ENCODE data around the gene HIBADH.

Gene HIBADH

DNA sequence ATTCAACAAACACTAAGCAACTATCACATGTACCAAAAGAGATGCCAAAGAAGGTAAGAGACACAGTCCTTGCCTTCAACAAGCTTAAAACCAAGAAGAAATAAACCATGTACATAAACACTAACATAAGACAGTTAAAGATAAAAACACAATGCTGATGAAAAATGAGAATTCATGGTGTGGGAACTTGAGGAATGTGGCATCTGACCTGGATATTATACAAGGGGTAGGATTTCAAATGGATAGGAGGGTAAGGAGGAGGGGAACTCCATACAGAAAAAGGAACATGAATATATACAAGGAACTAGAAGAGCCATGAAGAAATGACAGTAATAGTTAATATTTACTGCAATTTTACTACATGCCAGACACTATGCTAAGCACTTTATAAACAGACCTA, 11.0 kb downstream of the HIBADH start:
- H3K27ac ChIP-seq (replicated peaks): no peak overlapping the region
- TF ChIP-seq SPI1 (IDR thresholded peaks at IDR 0.05; ENCODE audit: borderline replicate concordance, low read depth): no peak
- TF ChIP-seq, protein P1, sequence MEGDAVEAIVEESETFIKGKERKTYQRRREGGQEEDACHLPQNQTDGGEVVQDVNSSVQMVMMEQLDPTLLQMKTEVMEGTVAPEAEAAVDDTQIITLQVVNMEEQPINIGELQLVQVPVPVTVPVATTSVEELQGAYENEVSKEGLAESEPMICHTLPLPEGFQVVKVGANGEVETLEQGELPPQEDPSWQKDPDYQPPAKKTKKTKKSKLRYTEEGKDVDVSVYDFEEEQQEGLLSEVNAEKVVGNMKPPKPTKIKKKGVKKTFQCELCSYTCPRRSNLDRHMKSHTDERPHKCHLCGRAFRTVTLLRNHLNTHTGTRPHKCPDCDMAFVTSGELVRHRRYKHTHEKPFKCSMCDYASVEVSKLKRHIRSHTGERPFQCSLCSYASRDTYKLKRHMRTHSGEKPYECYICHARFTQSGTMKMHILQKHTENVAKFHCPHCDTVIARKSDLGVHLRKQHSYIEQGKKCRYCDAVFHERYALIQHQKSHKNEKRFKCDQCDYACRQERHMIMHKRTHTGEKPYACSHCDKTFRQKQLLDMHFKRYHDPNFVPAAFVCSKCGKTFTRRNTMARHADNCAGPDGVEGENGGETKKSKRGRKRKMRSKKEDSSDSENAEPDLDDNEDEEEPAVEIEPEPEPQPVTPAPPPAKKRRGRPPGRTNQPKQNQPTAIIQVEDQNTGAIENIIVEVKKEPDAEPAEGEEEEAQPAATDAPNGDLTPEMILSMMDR (IDR thresholded peaks at IDR 0.05; ENCODE audit: insufficient read depth, low read length): no peak
- DNase-seq (ENCODE audit: low read depth in 1 of 2, low spot score in 1 of 2): no peak

DNA sequence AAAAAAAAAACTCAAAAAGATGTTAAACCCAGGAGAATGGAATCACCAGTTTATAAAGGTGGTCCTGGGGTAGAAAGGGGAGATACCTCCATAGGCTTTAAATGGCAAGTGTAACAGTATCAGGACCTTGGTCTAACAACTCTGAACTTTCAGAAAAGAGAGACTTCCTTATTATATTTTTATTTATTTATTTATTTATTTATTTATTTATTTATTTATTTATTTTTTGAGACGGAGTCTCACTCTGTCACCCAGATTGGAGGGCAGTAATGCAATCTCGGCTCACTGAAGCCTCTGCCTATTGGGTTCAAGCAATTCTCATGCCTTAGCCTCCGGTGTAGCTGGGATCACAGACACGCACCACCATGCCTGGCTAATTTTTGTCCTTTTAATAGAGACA, 12.4 kb downstream of the HIBADH start:
- no peak for TF ChIP-seq GABPA (IDR thresholded peaks at IDR 0.05; ENCODE audit: low read depth)
- no peak for TF ChIP-seq SPI1 (IDR thresholded peaks at IDR 0.05; ENCODE audit: borderline replicate concordance, low read depth)
- TF ChIP-seq, protein P1 (IDR thresholded peaks at IDR 0.05; ENCODE audit: insufficient read depth, low read length): no peak
- no peak for TF ChIP-seq POLR2AphosphoS5 (IDR thresholded peaks at IDR 0.05; ENCODE audit: low read depth)
- TF ChIP-seq, protein P2, sequence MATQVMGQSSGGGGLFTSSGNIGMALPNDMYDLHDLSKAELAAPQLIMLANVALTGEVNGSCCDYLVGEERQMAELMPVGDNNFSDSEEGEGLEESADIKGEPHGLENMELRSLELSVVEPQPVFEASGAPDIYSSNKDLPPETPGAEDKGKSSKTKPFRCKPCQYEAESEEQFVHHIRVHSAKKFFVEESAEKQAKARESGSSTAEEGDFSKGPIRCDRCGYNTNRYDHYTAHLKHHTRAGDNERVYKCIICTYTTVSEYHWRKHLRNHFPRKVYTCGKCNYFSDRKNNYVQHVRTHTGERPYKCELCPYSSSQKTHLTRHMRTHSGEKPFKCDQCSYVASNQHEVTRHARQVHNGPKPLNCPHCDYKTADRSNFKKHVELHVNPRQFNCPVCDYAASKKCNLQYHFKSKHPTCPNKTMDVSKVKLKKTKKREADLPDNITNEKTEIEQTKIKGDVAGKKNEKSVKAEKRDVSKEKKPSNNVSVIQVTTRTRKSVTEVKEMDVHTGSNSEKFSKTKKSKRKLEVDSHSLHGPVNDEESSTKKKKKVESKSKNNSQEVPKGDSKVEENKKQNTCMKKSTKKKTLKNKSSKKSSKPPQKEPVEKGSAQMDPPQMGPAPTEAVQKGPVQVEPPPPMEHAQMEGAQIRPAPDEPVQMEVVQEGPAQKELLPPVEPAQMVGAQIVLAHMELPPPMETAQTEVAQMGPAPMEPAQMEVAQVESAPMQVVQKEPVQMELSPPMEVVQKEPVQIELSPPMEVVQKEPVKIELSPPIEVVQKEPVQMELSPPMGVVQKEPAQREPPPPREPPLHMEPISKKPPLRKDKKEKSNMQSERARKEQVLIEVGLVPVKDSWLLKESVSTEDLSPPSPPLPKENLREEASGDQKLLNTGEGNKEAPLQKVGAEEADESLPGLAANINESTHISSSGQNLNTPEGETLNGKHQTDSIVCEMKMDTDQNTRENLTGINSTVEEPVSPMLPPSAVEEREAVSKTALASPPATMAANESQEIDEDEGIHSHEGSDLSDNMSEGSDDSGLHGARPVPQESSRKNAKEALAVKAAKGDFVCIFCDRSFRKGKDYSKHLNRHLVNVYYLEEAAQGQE (IDR thresholded peaks at IDR 0.05; ENCODE audit: insufficient replicate concordance, low read depth): no peak
- no peak for DNase-seq (ENCODE audit: low read depth in 1 of 2, low spot score in 1 of 2)
- H3K4me3 ChIP-seq (replicated peaks; ENCODE audit: insufficient read depth, low read length): no peak overlapping the region
- no peaks in the 10 kb centered on the region for H3K27me3 ChIP-seq (ENCODE audit: insufficient read depth, poor library complexity, severe bottlenecking)
- H3K27ac ChIP-seq (replicated peaks): no peak overlapping the region

More for the DNA sequence above, 11.0 kb downstream of the HIBADH start:
- Histone ChIP-seq H3K4me3 (replicated peaks; ENCODE audit: insufficient read depth, low read length) (no peak overlapping the region), H3K27me3 (ENCODE audit: insufficient read depth, poor library complexity, severe bottlenecking) (no peaks in the 10 kb centered on the region)

- DNase-seq (ENCODE audit: low read depth in 1 of 2, low spot score in 1 of 2): no peak
- TF ChIP-seq, protein P2 (IDR thresholded peaks at IDR 0.05; ENCODE audit: insufficient replicate concordance, low read depth): no peak
- no peak for TF ChIP-seq SPI1 (IDR thresholded peaks at IDR 0.05; ENCODE audit: borderline replicate concordance, low read depth)
- TF ChIP-seq GABPA (IDR thresholded peaks at IDR 0.05; ENCODE audit: low read depth): no peak
- TF ChIP-seq POLR2AphosphoS5 (IDR thresholded peaks at IDR 0.05; ENCODE audit: low read depth): no peak
- TF ChIP-seq, protein P1 (IDR thresholded peaks at IDR 0.05; ENCODE audit: insufficient read depth, low read length): no peak
- H3K27me3 ChIP-seq (ENCODE audit: insufficient read depth, poor library complexity, severe bottlenecking): no peaks in the 10 kb centered on the region
- H3K4me3 ChIP-seq (replicated peaks; ENCODE audit: insufficient read depth, low read length): no peak overlapping the region
- H3K27ac ChIP-seq (replicated peaks): no peak overlapping the region
These were observed 15.2 kb downstream of the HIBADH start for GRCh38 chr7:27647489-27647888.

DNA sequence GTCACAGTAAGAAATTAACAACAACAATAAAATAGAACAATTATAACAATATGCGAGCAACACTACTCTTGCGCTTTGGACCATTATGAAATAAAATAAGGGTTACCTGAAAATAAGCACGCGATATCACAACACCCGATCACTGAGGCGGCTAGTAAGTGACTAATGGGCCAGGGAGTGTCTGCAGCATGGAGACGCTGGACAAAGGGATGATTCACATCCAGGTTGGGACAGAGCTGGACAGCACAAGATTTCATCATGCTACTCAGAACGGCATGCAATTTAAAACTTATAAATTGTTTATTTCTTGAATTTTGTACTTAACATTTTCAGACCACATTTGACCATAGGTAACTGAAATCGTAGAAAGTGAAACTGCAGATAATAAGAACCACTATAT, 15.6 kb downstream of the HIBADH start:
- no peak for DNase-seq (ENCODE audit: low read depth in 1 of 2, low spot score in 1 of 2)
- TF ChIP-seq POLR2AphosphoS5 (IDR thresholded peaks at IDR 0.05; ENCODE audit: low read depth) (no peak), GABPA (IDR thresholded peaks at IDR 0.05; ENCODE audit: low read depth) (no peak), SPI1 (IDR thresholded peaks at IDR 0.05; ENCODE audit: borderline replicate concordance, low read depth) (no peak)
- TF ChIP-seq, protein P2 (IDR thresholded peaks at IDR 0.05; ENCODE audit: insufficient replicate concordance, low read depth): no peak
- Histone ChIP-seq H3K27ac (replicated peaks) (no peak overlapping the region), H3K27me3 (ENCODE audit: insufficient read depth, poor library complexity, severe bottlenecking) (no peaks in the 10 kb centered on the region), H3K4me3 (replicated peaks; ENCODE audit: insufficient read depth, low read length) (no peak overlapping the region)
